B cell (primary cell): ENCODE results near the gene MPZL2. TPM values are rescaled to one million over a fixed set of nuclear protein-coding genes. Genes with fewer than 3 reads are reported as not detected.

Experiments used
- ATAC-seq: fragments of 200-7000 bp; cut with Tn5 transposase; one replicate; pipeline ENCODE4 v1.10.0; 2021; ENCODE audit warnings: low read depth, mild to moderate bottlenecking, moderate number of reproducible peaks, moderate library complexity
- CTCF ChIA-PET: fragments of 350-600 bp; sonication (Branson Sonifier 250); formaldehyde crosslinking; loops from one replicate; lab custom pipeline; 2021; ENCODE audit warnings: antibody characterized with exemption, inconsistent platforms; lab: Charles Lee
- POLR2A ChIA-PET: fragments of 350-600 bp; sonication (Branson Sonifier 250); formaldehyde crosslinking; loops from one replicate; lab custom pipeline; 2021; ENCODE audit warnings: antibody characterized with exemption; lab: Charles Lee
- DNase-seq: peaks from one replicate; pipeline ENCODE4 v3.0.0; 2013
- H2AFZ ChIP-seq: 2 replicates; pipeline ENCODE4 v1.6.1; 2012; ENCODE audit warnings: mild to moderate bottlenecking, low read depth, low read length; ENCODE audit not compliant: insufficient read depth, poor library complexity, severe bottlenecking
- H3K27ac ChIP-seq, 2 donors: 1 replicate in 1 of 2; 2 replicates in 1 of 2; pipeline ENCODE4 v1.5.1; 2012 to 2013; ENCODE audit warnings: low read length in 2 of 2, mild to moderate bottlenecking in 2 of 2, moderate library complexity in 1 of 2
- H3K27me3 ChIP-seq, 4 experiments: fragments of 200-600 bp in 1 of 4; sonication (generic) in 1 of 4; replicated peaks in 1 of 4; 1 replicate in 2 of 4; 2 replicates in 2 of 4; pipeline versions ENCODE4 v1.6.1 to v1.7.0; 2013 to 2016; ENCODE audit warnings: low read length in 3 of 4, mild to moderate bottlenecking in 2 of 4, mixed read lengths in 1 of 4, moderate library complexity in 1 of 4; ENCODE audit not compliant: insufficient read depth in 4 of 4, control insufficient read depth in 3 of 4; ENCODE audit errors: control extremely low read depth in 1 of 4
- H3K36me3 ChIP-seq, 2 experiments: replicated peaks in 1 of 2; 1 replicate in 1 of 2; 2 replicates in 1 of 2; pipeline versions ENCODE4 v1.6.1 to v1.7.1; 2013; ENCODE audit warnings: low read length in 1 of 2; ENCODE audit not compliant: insufficient read depth in 2 of 2, control insufficient read depth in 1 of 2; ENCODE audit errors: control extremely low read depth in 1 of 2, extremely low read depth in 1 of 2
- H3K4me1 ChIP-seq, 2 donors: fragments of 200-600 bp in 1 of 2; sonication (generic) in 1 of 2; 1 replicate in 1 of 2; 2 replicates in 1 of 2; pipeline versions ENCODE4 v1.5.1 to v1.6.1; 2013 to 2017; ENCODE audit warnings: low read length in 2 of 2; ENCODE audit not compliant: control insufficient read depth in 2 of 2, insufficient read depth in 2 of 2
- H3K4me2 ChIP-seq: replicated peaks from 2 replicates; pipeline ENCODE3; 2012; ENCODE audit warnings: mild to moderate bottlenecking, low read depth, low read length; ENCODE audit not compliant: poor library complexity, severe bottlenecking
- H3K4me3 ChIP-seq, 5 experiments: fragments of 200-600 bp in 1 of 5; sonication (generic) in 1 of 5; 1 replicate in 3 of 5; 2 replicates in 2 of 5; pipeline versions ENCODE4 v1.5.1 to v1.7.0; 2011 to 2016; ENCODE audit warnings: low read length in 4 of 5, mild to moderate bottlenecking in 4 of 5, low read depth in 2 of 5, control low read depth in 1 of 5, moderate library complexity in 1 of 5; ENCODE audit not compliant: insufficient read depth in 1 of 5; ENCODE audit errors: control extremely low read depth in 1 of 5, extremely low read depth in 1 of 5
- H3K79me2 ChIP-seq: fragments of 200-600 bp; sonication (generic); one replicate; pipeline ENCODE4 v1.6.0; 2016; ENCODE audit warnings: low read length; ENCODE audit not compliant: control insufficient read depth, insufficient read depth
- H3K9ac ChIP-seq: fragments of 200-600 bp; sonication (generic); 2 replicates; pipeline ENCODE4 v1.6.1; 2017; ENCODE audit warnings: mild to moderate bottlenecking, low read length, moderate library complexity
- H3K9me3 ChIP-seq, 3 donors: one replicate each; pipeline versions ENCODE4 v1.6.1 to v1.7.1; 2013; ENCODE audit warnings: low read length in 2 of 3; ENCODE audit not compliant: control insufficient read depth in 2 of 3, insufficient read depth in 1 of 3; ENCODE audit errors: control extremely low read depth in 1 of 3
- H4K20me1 ChIP-seq: 2 replicates; pipeline ENCODE4 v1.6.0; 2012; ENCODE audit warnings: mild to moderate bottlenecking, low read length; ENCODE audit not compliant: insufficient read depth, control insufficient read depth, poor library complexity, severe bottlenecking
- H3K27ac Mint-ChIP-seq: one replicate; pipeline ENCODE4 v1.8.0; 2021; ENCODE audit warnings: mixed read lengths
- H3K27me3 Mint-ChIP-seq: one replicate; pipeline ENCODE4 v1.8.0; 2021; ENCODE audit warnings: mixed read lengths
- H3K4me1 Mint-ChIP-seq: one replicate; pipeline ENCODE4 v1.8.0; 2021; ENCODE audit warnings: mixed read lengths
- H3K4me3 Mint-ChIP-seq: one replicate; pipeline ENCODE4 v1.8.0; 2021; ENCODE audit warnings: mixed read lengths
- H3K9me3 Mint-ChIP-seq: one replicate; pipeline ENCODE4 v1.8.0; 2022; ENCODE audit warnings: mixed read lengths; ENCODE audit not compliant: insufficient read depth
- EZH2 ChIP-seq: IDR thresholded peaks from 2 replicates; pipeline ENCODE4 v1.6.1; 2012; ENCODE audit warnings: borderline replicate concordance, low read depth, mild to moderate bottlenecking, moderate library complexity, low read length; ENCODE audit not compliant: insufficient read depth, poor library complexity, severe bottlenecking
- WGBS: methylation state at CpG from one replicate; pipeline ENCODE4 v1.1.5; 2013; ENCODE audit warnings: missing lambda C conversion rate; ENCODE audit not compliant: insufficient coverage; 5-methylcytosine and 5-hydroxymethylcytosine counted together
- intact Hi-C: fragments of 100-400 bp; cut with micrococcal nuclease; formaldehyde crosslinking; loops from one replicate; pipeline ENCODE4 v1.10.0; 2022
- polyA plus RNA-seq: library from polyadenylated mRNA; depleted of rRNA; stranded (reverse); fragments of >200 nt; gene quantifications from 2 replicates; pipeline ENCODE4 v1.2.3, GENCODE V29; 2012
- total RNA-seq, 2 donors: library from RNA; stranded (reverse); fragments of 120-200 nt in 1 of 2; gene quantifications; 1 replicate in 1 of 2; 2 replicates in 1 of 2; pipeline versions ENCODE4 v1.2.3 to v1.2.4, GENCODE V29; 2013 to 2022
- TF ChIP-seq, protein P1 (sequence below): fragments of 200-600 bp; IDR thresholded peaks from one replicate; pipeline ENCODE4 v1.8.0; 2022; ENCODE audit warnings: antibody characterized with exemption, mild to moderate bottlenecking

The MPZL2 gene
- total and polyA plus RNA-seq, 2 donors (not counting 1 experiment from before 2014, with no cell fraction given): 1.2 TPM; not detected in 1

DNA sequence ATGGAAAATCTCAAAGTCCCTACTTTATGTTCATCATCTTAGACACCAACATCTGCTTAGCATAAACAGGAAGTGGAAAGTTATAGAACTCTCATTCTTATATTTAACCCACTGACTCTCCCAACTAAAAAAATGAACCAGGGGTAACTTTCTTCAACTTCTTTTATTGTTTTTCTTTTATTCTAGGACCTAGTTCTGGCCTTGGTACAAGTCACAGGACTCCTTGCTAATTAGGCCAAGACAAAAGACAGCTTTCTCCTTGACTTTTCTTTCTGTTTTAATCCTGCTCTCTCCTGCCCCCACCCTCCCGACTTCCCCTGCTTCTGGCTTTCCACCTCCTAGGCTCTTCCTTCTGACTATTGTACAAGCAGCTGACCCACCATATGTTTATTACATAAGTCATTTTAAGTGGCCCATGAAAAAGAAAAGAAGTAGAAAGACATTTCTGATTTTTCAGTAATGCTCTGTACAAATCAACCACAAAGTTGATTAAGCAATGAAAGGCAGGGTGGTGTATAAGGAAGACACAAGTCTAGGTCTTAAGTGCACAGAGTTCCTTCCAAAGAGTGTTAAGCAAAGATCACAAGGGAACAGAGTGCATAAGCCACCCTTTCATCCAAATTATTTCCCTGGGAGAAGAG, 57.6 kb downstream of the MPZL2 start:
- WGBS: no CpG with 5 or more reads among the region's 1 CpG
- no peak overlapping the region for H3K27ac Mint-ChIP-seq
- peaks cover 10 to 11% of the 10 kb centered on the region in 2 donors for H3K4me1 ChIP-seq
- no peaks in the 10 kb centered on the region for H3K36me3 ChIP-seq
- DNase-seq: no peak
- no peak overlapping the region for H3K4me3 ChIP-seq
- TF ChIP-seq, protein P1, sequence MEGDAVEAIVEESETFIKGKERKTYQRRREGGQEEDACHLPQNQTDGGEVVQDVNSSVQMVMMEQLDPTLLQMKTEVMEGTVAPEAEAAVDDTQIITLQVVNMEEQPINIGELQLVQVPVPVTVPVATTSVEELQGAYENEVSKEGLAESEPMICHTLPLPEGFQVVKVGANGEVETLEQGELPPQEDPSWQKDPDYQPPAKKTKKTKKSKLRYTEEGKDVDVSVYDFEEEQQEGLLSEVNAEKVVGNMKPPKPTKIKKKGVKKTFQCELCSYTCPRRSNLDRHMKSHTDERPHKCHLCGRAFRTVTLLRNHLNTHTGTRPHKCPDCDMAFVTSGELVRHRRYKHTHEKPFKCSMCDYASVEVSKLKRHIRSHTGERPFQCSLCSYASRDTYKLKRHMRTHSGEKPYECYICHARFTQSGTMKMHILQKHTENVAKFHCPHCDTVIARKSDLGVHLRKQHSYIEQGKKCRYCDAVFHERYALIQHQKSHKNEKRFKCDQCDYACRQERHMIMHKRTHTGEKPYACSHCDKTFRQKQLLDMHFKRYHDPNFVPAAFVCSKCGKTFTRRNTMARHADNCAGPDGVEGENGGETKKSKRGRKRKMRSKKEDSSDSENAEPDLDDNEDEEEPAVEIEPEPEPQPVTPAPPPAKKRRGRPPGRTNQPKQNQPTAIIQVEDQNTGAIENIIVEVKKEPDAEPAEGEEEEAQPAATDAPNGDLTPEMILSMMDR: no peak
- no peak for TF ChIP-seq EZH2
- H2AFZ ChIP-seq: peak overlapping the region; percentile 3
- H3K27me3 ChIP-seq: peaks cover 0 to 2% (median 0%) of the 10 kb centered on the region in 4 experiments
- H3K27ac ChIP-seq: no peak overlapping the region
- H4K20me1 ChIP-seq: no peaks in the 10 kb centered on the region
- no peaks in the 10 kb centered on the region for H3K9me3 ChIP-seq
- peaks cover 13% of the 10 kb centered on the region for H3K4me1 Mint-ChIP-seq
- no peaks in the 10 kb centered on the region for H3K79me2 ChIP-seq
- ATAC-seq: no peak
- CTCF ChIA-PET: interaction anchor here (1.3 kb wide), 1 partner anchor 260 kb away, joined by 3 read pairs; no protein-coding TSS in a partner anchor
- H3K4me3 Mint-ChIP-seq: no peak overlapping the region
- no peaks in the 10 kb centered on the region for H3K9me3 Mint-ChIP-seq
- POLR2A ChIA-PET: interaction anchor here (0.6 kb wide), 1 partner anchor 229 kb away, joined by 4 read pairs; no protein-coding TSS in a partner anchor
- intact Hi-C loops: loop anchor here (5.0 kb wide), 1 partner anchor 36 kb away; no protein-coding TSS in a partner anchor
- H3K4me2 ChIP-seq: peak overlapping the region; percentile 13
- H3K9ac ChIP-seq: no peak overlapping the region
- H3K27me3 Mint-ChIP-seq: peaks cover 32% of the 10 kb centered on the region
